22Rv1 (cell line): Measurements from ENCODE around the gene C1QTNF3.

Experiments used
- CTCF ChIP-seq: fragments of 450-650 bp; IDR thresholded peaks from 2 replicates; pipeline ENCODE4 v1.5.1; 2017; ENCODE audit warnings: mild to moderate bottlenecking
- ZFX ChIP-seq: fragments of 450-650 bp; IDR thresholded peaks from 2 replicates; pipeline ENCODE4 v1.6.1; 2017; ENCODE audit warnings: antibody characterized with exemption, borderline replicate concordance

- TF ChIP-seq CTCF (no peak), ZFX (no peak)
Measured at GRCh38 chr5:34053571-34054399, 10.8 kb upstream of the C1QTNF3 start.
